Smooth muscle cell (in vitro differentiated cells): Measurements from ENCODE around the gene MAP1B. TPM values are rescaled to one million over a fixed set of nuclear protein-coding genes. Genes with fewer than 3 reads are reported as not detected.

Experiments used
- DNase-seq: peaks from one replicate; lab custom pipeline; 2025; ENCODE audit not compliant: unreplicated experiment; lab: John Stamatoyannopoulos, UW
- H2AFZ ChIP-seq: fragments of 200-600 bp; sonication (generic); 2 replicates; pipeline ENCODE4 v1.6.0; 2016; ENCODE audit warnings: antibody characterized with exemption, low read depth, mild to moderate bottlenecking
- H3F3A ChIP-seq: fragments of 200-600 bp; sonication (generic); 2 replicates; pipeline ENCODE4 v1.6.0; 2017; ENCODE audit warnings: antibody characterized with exemption, low read depth
- H3K27ac ChIP-seq: fragments of 200-600 bp; sonication (generic); 2 replicates; pipeline ENCODE4 v1.5.1; 2016; ENCODE audit warnings: low read depth, mild to moderate bottlenecking
- H3K27me3 ChIP-seq: fragments of 200-600 bp; sonication (generic); 2 replicates; pipeline ENCODE4 v1.6.1; 2016; ENCODE audit warnings: low read depth, mild to moderate bottlenecking
- H3K36me3 ChIP-seq: fragments of 200-600 bp; sonication (generic); 2 replicates; pipeline ENCODE4 v1.5.1; 2016; ENCODE audit warnings: low read depth
- H3K4me1 ChIP-seq: fragments of 200-600 bp; sonication (generic); 2 replicates; pipeline ENCODE4 v1.5.1; 2016; ENCODE audit warnings: low read depth
- H3K4me2 ChIP-seq: fragments of 200-600 bp; sonication (generic); 2 replicates; pipeline ENCODE4 v1.6.0; 2016; ENCODE audit warnings: mild to moderate bottlenecking
- H3K4me3 ChIP-seq: fragments of 200-600 bp; sonication (generic); 2 replicates; pipeline ENCODE4 v1.5.1; 2016; ENCODE audit warnings: mild to moderate bottlenecking
- H3K79me2 ChIP-seq: fragments of 200-600 bp; sonication (generic); 2 replicates; pipeline ENCODE4 v1.6.0; 2016; ENCODE audit warnings: low read depth, mild to moderate bottlenecking
- H3K9ac ChIP-seq: fragments of 200-600 bp; sonication (generic); 2 replicates; pipeline ENCODE4 v1.6.0; 2016; ENCODE audit warnings: low read depth
- H3K9me3 ChIP-seq: fragments of 200-600 bp; sonication (generic); replicated peaks from 2 replicates; pipeline ENCODE4 v1.5.1; 2016; ENCODE audit warnings: low read depth
- H4K20me1 ChIP-seq: fragments of 200-600 bp; sonication (generic); 2 replicates; pipeline ENCODE4 v1.6.0; 2016; ENCODE audit warnings: low read depth
- CTCF ChIP-seq: fragments of 200-600 bp; sonication (generic); IDR thresholded peaks from 2 replicates; pipeline ENCODE4 v1.5.1; 2017; ENCODE audit warnings: borderline replicate concordance, mild to moderate bottlenecking, antibody characterized with exemption; ENCODE audit not compliant: insufficient read depth, poor library complexity, severe bottlenecking
- WGBS: methylation state at CpG from one replicate; pipeline ENCODE4 v1.1.7; 2016; ENCODE audit warnings: low lambda C conversion rate; 5-methylcytosine and 5-hydroxymethylcytosine counted together
- polyA plus RNA-seq: library from polyadenylated mRNA; unstranded; fragments of >200 nt; fragmentation: Nextera tagmentation; extraction: Ambion mirVana; gene quantifications from 2 replicates; pipeline ENCODE4 v1.2.1, GENCODE V29; 2016
- total RNA-seq: library from RNA; depleted of rRNA; stranded (reverse); fragments of >200 nt; gene quantifications from 2 replicates; pipeline ENCODE4 v1.2.3, GENCODE V29; 2014

The MAP1B gene
- total and polyA plus RNA-seq, 2 experiments from 2014 or later = 111 to 143 TPM

DNA sequence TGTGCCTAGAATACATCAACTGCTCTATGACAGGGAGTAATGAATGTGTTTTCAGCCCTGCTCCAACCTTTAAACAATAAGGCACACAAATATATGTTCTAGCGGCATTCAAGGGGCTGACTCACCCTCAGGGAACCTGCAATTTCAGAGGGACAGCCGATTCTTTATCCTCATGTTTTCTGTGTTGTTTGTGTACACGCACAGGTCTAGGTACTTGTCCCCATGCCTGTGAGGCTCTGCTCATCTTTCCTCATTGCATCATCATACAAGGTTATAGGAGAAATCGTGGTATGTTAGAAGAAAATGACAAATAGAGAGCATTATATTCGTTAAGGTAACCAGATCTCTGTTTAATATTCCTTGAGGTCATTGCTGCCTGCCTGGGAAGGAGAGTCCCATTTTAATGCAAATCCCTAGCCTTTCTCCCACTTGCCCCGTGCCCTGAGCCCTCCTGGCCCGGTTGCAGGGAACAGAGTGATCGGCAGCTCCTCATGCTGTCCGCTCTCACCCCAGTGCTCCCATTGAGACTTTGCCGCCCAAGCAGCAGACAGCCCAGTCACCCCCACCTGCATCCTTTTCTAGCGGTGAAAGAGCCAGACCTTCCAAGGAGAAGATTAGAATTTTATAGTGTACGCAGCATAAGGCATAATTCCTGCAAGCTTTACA is 14.6 kb downstream of the MAP1B start:
- Histone ChIP-seq H3K36me3 (peaks cover 20% of the 10 kb centered on the region), H3K4me3 (no peak overlapping the region), H3K79me2 (peaks cover 94% of the 10 kb centered on the region), H3K27me3 (no peaks in the 10 kb centered on the region), H3K9ac (no peak overlapping the region), H3K27ac (no peak overlapping the region), H3K4me2 (no peak overlapping the region), H3F3A (peaks cover 12% of the 10 kb centered on the region), H3K9me3 (no peaks in the 10 kb centered on the region), H2AFZ (no peak overlapping the region), H3K4me1 (peaks cover 23% of the 10 kb centered on the region), H4K20me1 (peaks cover 85% of the 10 kb centered on the region)
- DNase-seq = no peak
- 75% methylated on average over 12 of the region's 12 CpGs for WGBS
- TF ChIP-seq CTCF = no peak

GRCh38 chr5:72122602-72123001 is 15.3 kb downstream of the MAP1B start:
- no peak for TF ChIP-seq CTCF
- Histone ChIP-seq H3K9me3 (no peaks in the 10 kb centered on the region), H3K27me3 (no peaks in the 10 kb centered on the region), H4K20me1 (peaks cover 85% of the 10 kb centered on the region), H3K4me3 (no peak overlapping the region), H3K9ac (no peak overlapping the region), H3K36me3 (peaks cover 15% of the 10 kb centered on the region), H2AFZ (no peak overlapping the region), H3K4me2 (no peak overlapping the region), H3F3A (peaks cover 12% of the 10 kb centered on the region), H3K27ac (no peak overlapping the region), H3K79me2 (peaks cover 94% of the 10 kb centered on the region), H3K4me1 (peaks cover 23% of the 10 kb centered on the region)
- DNase-seq = no peak
- WGBS = 83% methylated on average over 3 of the region's 3 CpGs

DNA sequence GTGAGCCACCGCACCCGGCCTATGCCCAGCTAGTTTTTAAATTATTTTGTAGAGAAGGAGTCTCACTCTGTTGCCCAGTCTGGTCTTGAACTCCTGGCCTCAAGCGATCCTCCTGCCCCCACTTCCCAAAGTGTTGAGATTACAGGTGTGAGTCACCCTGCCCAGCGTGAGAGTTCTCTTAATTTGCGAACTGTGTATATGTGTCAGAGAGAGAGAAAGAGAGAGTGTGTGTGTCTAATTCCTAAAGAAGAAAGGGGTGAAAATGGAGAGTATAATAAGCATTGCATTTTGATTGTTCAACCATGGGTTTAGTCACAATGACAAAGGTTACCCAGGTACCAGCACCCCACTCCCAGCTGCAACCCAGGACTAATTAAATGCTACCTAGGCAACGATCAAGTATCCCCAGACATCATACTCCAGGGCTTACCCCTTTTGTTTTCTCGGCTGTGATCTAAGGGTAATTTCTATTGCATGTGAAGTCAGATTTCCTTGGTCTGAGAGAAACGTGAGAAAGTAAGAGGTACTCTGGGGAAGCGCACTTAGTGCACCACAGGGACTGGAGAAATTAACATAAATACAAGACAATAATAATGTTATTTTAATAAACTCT is 16.6 kb downstream of the MAP1B start:
- TF ChIP-seq CTCF = no peak
- Histone ChIP-seq H2AFZ (no peak overlapping the region), H3K9ac (no peak overlapping the region), H3K9me3 (no peaks in the 10 kb centered on the region), H3K4me3 (no peak overlapping the region), H3K27ac (peak overlapping the region; percentile 12), H3K79me2 (peaks cover 94% of the 10 kb centered on the region), H3K27me3 (no peaks in the 10 kb centered on the region), H3K4me2 (no peak overlapping the region), H3K4me1 (peaks cover 23% of the 10 kb centered on the region), H4K20me1 (peaks cover 93% of the 10 kb centered on the region), H3K36me3 (peaks cover 4% of the 10 kb centered on the region), H3F3A (peaks cover 8% of the 10 kb centered on the region)
- DNase-seq = no peak
- 86% methylated on average over 9 of the region's 9 CpGs for WGBS
